ENCODE data around the gene ITIH5. TPM values are rescaled to one million over a fixed set of nuclear protein-coding genes. Genes with fewer than 3 reads are reported as not detected.

ITIH5 gene
- total RNA-seq, 4 donors from 2014 or later: 24.9 to 68.1 (median 39.0) TPM

DNA sequence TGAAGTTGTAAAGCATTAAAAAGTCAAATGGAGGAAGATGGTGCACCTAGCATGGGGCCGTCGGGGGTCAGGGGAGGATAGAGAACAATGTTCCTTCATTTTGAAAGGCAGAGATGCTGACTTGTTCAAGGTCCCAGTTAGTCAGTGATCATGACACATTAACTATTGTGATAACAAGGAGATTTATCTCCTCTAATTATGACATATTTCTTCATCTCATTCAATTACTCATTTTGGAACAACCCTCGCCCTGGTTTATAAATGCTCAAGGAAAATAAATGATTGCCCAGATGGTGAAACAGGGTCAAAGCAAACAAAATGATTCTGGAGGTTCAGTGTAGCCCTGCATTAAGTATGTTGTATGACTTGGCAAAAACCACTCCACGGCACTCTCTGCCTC is 106.2 kb downstream of the ITIH5 start:
- Histone ChIP-seq H3K27me3 (no peaks in the 10 kb centered on the region), H3K9me3 (no peaks in the 10 kb centered on the region), H3K27ac (replicated peaks in 1 of 4) (peak overlapping the region; percentile 62 to 77 (median 70)), H3K36me3 (no peaks in the 10 kb centered on the region), H3K4me1 (peaks cover 25 to 77% (median 65%) of the 10 kb centered on the region in 4 donors), H3K4me3 (no peak overlapping the region)
- TF ChIP-seq EP300 (IDR thresholded peaks at IDR 0.05) (no peak), POLR2AphosphoS5 (IDR thresholded peaks at IDR 0.05) (no peak), POLR2A (IDR thresholded peaks at IDR 0.05; ENCODE audit: low read depth) (no peak)
- TF ChIP-seq, protein P1, sequence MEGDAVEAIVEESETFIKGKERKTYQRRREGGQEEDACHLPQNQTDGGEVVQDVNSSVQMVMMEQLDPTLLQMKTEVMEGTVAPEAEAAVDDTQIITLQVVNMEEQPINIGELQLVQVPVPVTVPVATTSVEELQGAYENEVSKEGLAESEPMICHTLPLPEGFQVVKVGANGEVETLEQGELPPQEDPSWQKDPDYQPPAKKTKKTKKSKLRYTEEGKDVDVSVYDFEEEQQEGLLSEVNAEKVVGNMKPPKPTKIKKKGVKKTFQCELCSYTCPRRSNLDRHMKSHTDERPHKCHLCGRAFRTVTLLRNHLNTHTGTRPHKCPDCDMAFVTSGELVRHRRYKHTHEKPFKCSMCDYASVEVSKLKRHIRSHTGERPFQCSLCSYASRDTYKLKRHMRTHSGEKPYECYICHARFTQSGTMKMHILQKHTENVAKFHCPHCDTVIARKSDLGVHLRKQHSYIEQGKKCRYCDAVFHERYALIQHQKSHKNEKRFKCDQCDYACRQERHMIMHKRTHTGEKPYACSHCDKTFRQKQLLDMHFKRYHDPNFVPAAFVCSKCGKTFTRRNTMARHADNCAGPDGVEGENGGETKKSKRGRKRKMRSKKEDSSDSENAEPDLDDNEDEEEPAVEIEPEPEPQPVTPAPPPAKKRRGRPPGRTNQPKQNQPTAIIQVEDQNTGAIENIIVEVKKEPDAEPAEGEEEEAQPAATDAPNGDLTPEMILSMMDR (IDR thresholded peaks at IDR 0.05): no peak
- intact Hi-C loops (cut with DNase I): no loop called here
- DNase-seq (ENCODE audit: extremely low spot score): no peak
- 36% methylated on average over 4 of the region's 4 CpGs for whole genome bisulfite sequencing

DNA sequence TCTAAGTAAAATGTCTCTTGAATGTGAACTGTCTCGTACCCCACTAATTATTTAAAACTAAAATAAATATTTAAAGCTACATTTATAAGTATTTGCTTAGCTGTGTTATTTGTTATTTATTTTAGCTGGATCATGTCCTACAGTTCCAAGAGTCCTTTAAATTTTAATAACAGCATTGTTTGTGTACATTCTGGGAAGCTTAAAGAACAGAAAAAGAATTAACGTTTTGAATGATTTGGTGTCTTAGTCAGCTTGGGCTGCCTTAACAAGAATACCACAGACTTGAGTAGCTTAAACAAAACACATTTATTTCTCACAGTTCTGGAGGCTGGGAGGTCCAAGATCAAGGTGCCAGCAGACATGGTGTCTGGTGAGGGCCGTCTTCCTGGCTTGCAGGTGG is 107.4 kb downstream of the ITIH5 start:
- H3K27me3 ChIP-seq: no peaks in the 10 kb centered on the region
- peaks cover 25 to 79% (median 70%) of the 10 kb centered on the region in 4 donors for H3K4me1 ChIP-seq
- DNase-seq (ENCODE audit: extremely low spot score): no peak
- H3K36me3 ChIP-seq: no peaks in the 10 kb centered on the region
- H3K27ac ChIP-seq (replicated peaks in 1 of 4): peak overlapping the region in 1 of 4 donors; percentile 62
- TF ChIP-seq POLR2A (IDR thresholded peaks at IDR 0.05; ENCODE audit: low read depth): no peak
- no peak for TF ChIP-seq POLR2AphosphoS5 (IDR thresholded peaks at IDR 0.05)
- TF ChIP-seq, protein P1 (IDR thresholded peaks at IDR 0.05): no peak
- TF ChIP-seq EP300 (IDR thresholded peaks at IDR 0.05): no peak
- no peak overlapping the region for H3K4me3 ChIP-seq
- intact Hi-C loops (cut with DNase I): no loop called here
- WGBS: 58% methylated on average over 3 of the region's 3 CpGs
- no peaks in the 10 kb centered on the region for H3K9me3 ChIP-seq

DNA sequence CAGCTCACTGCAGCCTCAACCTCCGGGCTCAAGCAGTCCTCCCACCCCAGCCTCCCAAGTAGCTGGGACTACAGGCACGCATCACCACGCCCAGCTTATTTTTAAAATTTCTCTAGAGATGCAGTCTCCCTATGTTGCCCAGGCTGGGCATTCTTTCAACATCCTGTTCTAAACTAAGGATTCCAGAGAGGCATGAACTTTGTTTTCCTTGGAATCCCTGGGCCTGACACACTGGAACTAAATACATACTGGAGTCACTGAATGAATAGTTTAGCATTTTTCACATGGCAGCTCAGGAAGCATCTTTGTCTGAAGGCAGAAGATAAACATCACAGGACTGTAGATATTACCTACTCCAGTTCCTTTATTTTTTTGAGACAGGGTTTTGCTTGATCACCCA is 108.7 kb downstream of the ITIH5 start:
- DNase-seq (ENCODE audit: extremely low spot score): no peak
- H3K9me3 ChIP-seq: no peaks in the 10 kb centered on the region
- H3K4me3 ChIP-seq: no peak overlapping the region
- H3K27me3 ChIP-seq: no peaks in the 10 kb centered on the region
- H3K4me1 ChIP-seq: peaks cover 14 to 69% (median 59%) of the 10 kb centered on the region in 4 donors
- no peaks in the 10 kb centered on the region for H3K36me3 ChIP-seq
- intact Hi-C loops (cut with DNase I): no loop called here
- TF ChIP-seq POLR2AphosphoS5 (IDR thresholded peaks at IDR 0.05) (no peak), EP300 (IDR thresholded peaks at IDR 0.05) (no peak), POLR2A (IDR thresholded peaks at IDR 0.05; ENCODE audit: low read depth) (no peak)
- TF ChIP-seq, protein P1 (IDR thresholded peaks at IDR 0.05): no peak
- peak overlapping the region in 2 of 4 donors; percentile 16 to 27 for H3K27ac ChIP-seq (replicated peaks in 1 of 4)
- WGBS: 86% methylated on average over 3 of the region's 3 CpGs

DNA sequence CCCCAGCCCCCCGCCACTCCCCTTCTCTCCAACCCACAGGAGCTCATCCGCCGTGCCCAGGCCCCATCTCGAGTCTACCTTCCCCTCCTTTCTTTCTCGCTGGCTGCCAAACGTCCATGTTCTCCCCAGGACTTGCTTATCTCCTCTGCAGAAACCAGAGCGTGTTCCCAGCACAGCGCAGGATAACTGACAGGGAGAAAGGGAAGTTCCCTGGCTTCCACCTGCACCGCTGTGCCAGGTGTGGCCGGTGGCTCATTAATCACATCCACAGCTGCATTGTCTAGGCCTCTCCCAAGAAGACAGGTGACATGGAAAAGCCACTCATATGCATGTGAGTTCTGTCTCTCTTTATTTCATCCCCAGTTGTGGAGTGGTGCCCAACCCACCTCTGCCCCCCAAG is 113.2 kb downstream of the ITIH5 start:
- Histone ChIP-seq H3K9me3 (no peaks in the 10 kb centered on the region), H3K4me1 (peaks cover 3 to 53% (median 50%) of the 10 kb centered on the region in 4 donors), H3K36me3 (no peaks in the 10 kb centered on the region), H3K4me3 (no peak overlapping the region), H3K27ac (replicated peaks in 1 of 4) (no peak overlapping the region), H3K27me3 (no peaks in the 10 kb centered on the region)
- WGBS: 95% methylated on average over 10 of the region's 10 CpGs
- DNase-seq (ENCODE audit: extremely low spot score): no peak
- intact Hi-C loops (cut with DNase I): no loop called here
- TF ChIP-seq, protein P1 (IDR thresholded peaks at IDR 0.05): no peak
- TF ChIP-seq EP300 (IDR thresholded peaks at IDR 0.05): no peak
- no peak for TF ChIP-seq POLR2A (IDR thresholded peaks at IDR 0.05; ENCODE audit: low read depth)
- no peak for TF ChIP-seq POLR2AphosphoS5 (IDR thresholded peaks at IDR 0.05)
